PC-3 (cell line): Measurements from ENCODE around the gene BCAT1.

Experiments
- EZH2 ChIP-seq: fragments of 300-600 bp; sonication (generic); IDR thresholded peaks from one replicate; pipeline ENCODE4 v1.6.1; 2017; ENCODE audit warnings: antibody characterized with exemption, mild to moderate bottlenecking, low read length; ENCODE audit not compliant: unreplicated experiment
- EZH2phosphoT487 ChIP-seq: fragments of 300-600 bp; sonication (generic); IDR thresholded peaks from 2 replicates; pipeline ENCODE4 v1.6.1; 2018; ENCODE audit warnings: mild to moderate bottlenecking, antibody characterized with exemption, low read length, borderline replicate concordance
- TF ChIP-seq, protein P1 (sequence below): fragments of 300-600 bp; sonication (generic); conservative IDR thresholded peaks from 2 replicates; pipeline ENCODE4 v1.5.1; 2017; ENCODE audit warnings: antibody characterized with exemption, low read depth, mild to moderate bottlenecking, low read length

DNA sequence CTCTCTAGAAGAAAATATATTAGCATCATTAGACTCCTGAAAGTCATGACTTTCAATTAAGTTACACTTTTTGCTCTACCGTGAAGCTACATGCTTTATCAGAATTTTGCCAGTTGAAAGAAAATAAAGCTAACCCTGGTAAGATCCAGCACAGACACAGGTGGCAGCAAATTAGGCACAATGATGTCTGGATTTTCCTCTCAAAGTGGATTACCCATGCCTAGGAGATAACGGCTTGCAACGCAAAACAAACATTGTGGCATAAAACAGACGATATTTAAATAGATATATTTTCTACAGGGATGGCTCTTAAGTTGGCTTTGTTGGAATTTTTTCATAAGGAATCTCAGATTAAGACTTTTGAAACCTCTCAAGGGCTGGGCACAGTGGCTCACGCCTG, 33.4 kb downstream of the BCAT1 start:
- TF ChIP-seq, protein P1, sequence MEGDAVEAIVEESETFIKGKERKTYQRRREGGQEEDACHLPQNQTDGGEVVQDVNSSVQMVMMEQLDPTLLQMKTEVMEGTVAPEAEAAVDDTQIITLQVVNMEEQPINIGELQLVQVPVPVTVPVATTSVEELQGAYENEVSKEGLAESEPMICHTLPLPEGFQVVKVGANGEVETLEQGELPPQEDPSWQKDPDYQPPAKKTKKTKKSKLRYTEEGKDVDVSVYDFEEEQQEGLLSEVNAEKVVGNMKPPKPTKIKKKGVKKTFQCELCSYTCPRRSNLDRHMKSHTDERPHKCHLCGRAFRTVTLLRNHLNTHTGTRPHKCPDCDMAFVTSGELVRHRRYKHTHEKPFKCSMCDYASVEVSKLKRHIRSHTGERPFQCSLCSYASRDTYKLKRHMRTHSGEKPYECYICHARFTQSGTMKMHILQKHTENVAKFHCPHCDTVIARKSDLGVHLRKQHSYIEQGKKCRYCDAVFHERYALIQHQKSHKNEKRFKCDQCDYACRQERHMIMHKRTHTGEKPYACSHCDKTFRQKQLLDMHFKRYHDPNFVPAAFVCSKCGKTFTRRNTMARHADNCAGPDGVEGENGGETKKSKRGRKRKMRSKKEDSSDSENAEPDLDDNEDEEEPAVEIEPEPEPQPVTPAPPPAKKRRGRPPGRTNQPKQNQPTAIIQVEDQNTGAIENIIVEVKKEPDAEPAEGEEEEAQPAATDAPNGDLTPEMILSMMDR = no peak
- TF ChIP-seq EZH2 = no peak
- no peak for TF ChIP-seq EZH2phosphoT487
